MM.1S (cell line): Measurements from ENCODE around the gene KLC3.

Experiments
- CTCF ChIP-seq: fragments of 300-600 bp; sonication (generic); IDR thresholded peaks from 2 replicates; pipeline ENCODE4 v1.5.1; 2016; ENCODE audit warnings: antibody characterized with exemption, low read length, mixed read lengths
- EZH2phosphoT487 ChIP-seq: fragments of 300-600 bp; sonication (generic); IDR thresholded peaks from 2 replicates; pipeline ENCODE4 v1.6.1; 2018; ENCODE audit warnings: antibody characterized with exemption, low read length

- TF ChIP-seq EZH2phosphoT487 (no peak), CTCF (no peak)
Observed at GRCh38 chr19:45351401-45351952, 10.9 kb downstream of the KLC3 start.
